Central memory CD8-positive, alpha-beta T cell (primary cell): ENCODE data around the gene HS6ST3.

Experiments
- ATAC-seq: fragments of 150-1000 bp; cut with Tn5 transposase; replicated peaks from 2 replicates; pipeline ENCODE4 v1.10.0; 2022; ENCODE audit warnings: mild to moderate bottlenecking, moderate FRiP score, moderate number of reproducible peaks; ENCODE audit not compliant: poor library complexity, severe bottlenecking; ENCODE audit errors: extremely low read depth
- DNase-seq, 2 donors: peaks; one replicate each; pipeline ENCODE4 v3.0.0; 2021; ENCODE audit warnings: low spot score in 2 of 2
- H3K27ac Mint-ChIP-seq: one replicate; pipeline ENCODE4 v1.8.0; 2022; ENCODE audit warnings: low read depth, mild to moderate bottlenecking, moderate library complexity, mixed read lengths
- H3K27me3 Mint-ChIP-seq: one replicate; pipeline ENCODE4 v1.8.0; 2022; ENCODE audit warnings: mixed read lengths
- H3K36me3 Mint-ChIP-seq: one replicate; pipeline ENCODE4 v1.8.0; 2022; ENCODE audit warnings: mild to moderate bottlenecking, moderate library complexity, mixed read lengths; ENCODE audit not compliant: insufficient read depth
- H3K4me1 Mint-ChIP-seq: one replicate; pipeline ENCODE4 v1.8.0; 2022; ENCODE audit warnings: mixed read lengths
- H3K4me3 Mint-ChIP-seq: one replicate; pipeline ENCODE4 v1.8.0; 2022; ENCODE audit warnings: mild to moderate bottlenecking, moderate library complexity, mixed read lengths
- H3K9me3 Mint-ChIP-seq: one replicate; pipeline ENCODE4 v1.8.0; 2022; ENCODE audit warnings: mixed read lengths

HS6ST3 gene

GRCh38 chr13:96444676-96445075 is 354.8 kb downstream of the HS6ST3 start:
- H3K27me3 Mint-ChIP-seq = no peaks in the 10 kb centered on the region
- no peak overlapping the region for H3K27ac Mint-ChIP-seq
- peaks cover 2% of the 10 kb centered on the region for H3K36me3 Mint-ChIP-seq
- no peaks in the 10 kb centered on the region for H3K4me1 Mint-ChIP-seq
- H3K4me3 Mint-ChIP-seq = no peak overlapping the region
- no peak for DNase-seq
- no peak for ATAC-seq
- H3K9me3 Mint-ChIP-seq = peaks cover 12% of the 10 kb centered on the region

GRCh38 chr13:96449920-96450319 is 360.0 kb downstream of the HS6ST3 start:
- H3K4me3 Mint-ChIP-seq = no peak overlapping the region
- no peak for ATAC-seq
- no peaks in the 10 kb centered on the region for H3K9me3 Mint-ChIP-seq
- no peak for DNase-seq
- H3K4me1 Mint-ChIP-seq = no peaks in the 10 kb centered on the region
- H3K27ac Mint-ChIP-seq = no peak overlapping the region
- H3K36me3 Mint-ChIP-seq = peaks cover 2% of the 10 kb centered on the region
- H3K27me3 Mint-ChIP-seq = no peaks in the 10 kb centered on the region

GRCh38 chr13:96450326-96451020 is 360.6 kb downstream of the HS6ST3 start:
- Mint-ChIP-seq H3K27ac (no peak overlapping the region), H3K4me1 (no peaks in the 10 kb centered on the region), H3K4me3 (no peak overlapping the region), H3K27me3 (no peaks in the 10 kb centered on the region), H3K9me3 (no peaks in the 10 kb centered on the region), H3K36me3 (peaks cover 2% of the 10 kb centered on the region)
- no peak for DNase-seq
- no peak for ATAC-seq

- H3K4me3 Mint-ChIP-seq = no peak overlapping the region
- H3K27ac Mint-ChIP-seq = no peak overlapping the region
- no peaks in the 10 kb centered on the region for H3K9me3 Mint-ChIP-seq
- no peaks in the 10 kb centered on the region for H3K4me1 Mint-ChIP-seq
- DNase-seq (no peak), ATAC-seq (no peak)
- H3K27me3 Mint-ChIP-seq = no peaks in the 10 kb centered on the region
- H3K36me3 Mint-ChIP-seq = no peaks in the 10 kb centered on the region
These were observed 364.6 kb downstream of the HS6ST3 start for GRCh38 chr13:96454466-96454865.

- H3K27ac Mint-ChIP-seq = no peak overlapping the region
- DNase-seq = no peak
- H3K4me3 Mint-ChIP-seq = no peak overlapping the region
- H3K36me3 Mint-ChIP-seq = no peaks in the 10 kb centered on the region
- H3K4me1 Mint-ChIP-seq = no peaks in the 10 kb centered on the region
- ATAC-seq = no peak
- peaks cover 5% of the 10 kb centered on the region for H3K9me3 Mint-ChIP-seq
- H3K27me3 Mint-ChIP-seq = no peaks in the 10 kb centered on the region
These were observed 370.7 kb downstream of the HS6ST3 start for GRCh38 chr13:96460609-96461008.

- Mint-ChIP-seq H3K36me3 (no peaks in the 10 kb centered on the region), H3K9me3 (no peaks in the 10 kb centered on the region), H3K27me3 (no peaks in the 10 kb centered on the region), H3K27ac (no peak overlapping the region), H3K4me3 (no peak overlapping the region), H3K4me1 (no peaks in the 10 kb centered on the region)
- ATAC-seq (no peak), DNase-seq (no peak)
These were observed 383.7 kb downstream of the HS6ST3 start for GRCh38 chr13:96473526-96474180.

GRCh38 chr13:96474181-96474557 is 384.3 kb downstream of the HS6ST3 start:
- ATAC-seq (no peak), DNase-seq (no peak)
- Mint-ChIP-seq H3K9me3 (no peaks in the 10 kb centered on the region), H3K27ac (no peak overlapping the region), H3K4me3 (no peak overlapping the region), H3K27me3 (no peaks in the 10 kb centered on the region), H3K4me1 (no peaks in the 10 kb centered on the region), H3K36me3 (no peaks in the 10 kb centered on the region)

GRCh38 chr13:96475103-96475502 is 385.2 kb downstream of the HS6ST3 start:
- Mint-ChIP-seq H3K27ac (no peak overlapping the region), H3K9me3 (no peaks in the 10 kb centered on the region), H3K4me1 (no peaks in the 10 kb centered on the region), H3K27me3 (no peaks in the 10 kb centered on the region), H3K36me3 (no peaks in the 10 kb centered on the region), H3K4me3 (no peak overlapping the region)
- DNase-seq = no peak
- ATAC-seq = no peak

GRCh38 chr13:96481482-96481881 is 391.6 kb downstream of the HS6ST3 start:
- Mint-ChIP-seq H3K36me3 (no peaks in the 10 kb centered on the region), H3K27me3 (no peaks in the 10 kb centered on the region), H3K27ac (no peak overlapping the region), H3K4me1 (no peaks in the 10 kb centered on the region), H3K9me3 (peaks cover 5% of the 10 kb centered on the region), H3K4me3 (no peak overlapping the region)
- DNase-seq (no peak), ATAC-seq (no peak)

GRCh38 chr13:96490496-96490989 is 400.6 kb downstream of the HS6ST3 start:
- peaks cover 13% of the 10 kb centered on the region for H3K9me3 Mint-ChIP-seq
- H3K4me1 Mint-ChIP-seq = no peaks in the 10 kb centered on the region
- no peak overlapping the region for H3K27ac Mint-ChIP-seq
- ATAC-seq = no peak
- no peak for DNase-seq
- no peaks in the 10 kb centered on the region for H3K27me3 Mint-ChIP-seq
- H3K36me3 Mint-ChIP-seq = no peaks in the 10 kb centered on the region
- no peak overlapping the region for H3K4me3 Mint-ChIP-seq

GRCh38 chr13:96491103-96491502 is 401.2 kb downstream of the HS6ST3 start:
- H3K27ac Mint-ChIP-seq = no peak overlapping the region
- H3K4me1 Mint-ChIP-seq = no peaks in the 10 kb centered on the region
- DNase-seq = no peak
- no peaks in the 10 kb centered on the region for H3K36me3 Mint-ChIP-seq
- no peak for ATAC-seq
- no peaks in the 10 kb centered on the region for H3K27me3 Mint-ChIP-seq
- no peak overlapping the region for H3K4me3 Mint-ChIP-seq
- H3K9me3 Mint-ChIP-seq = peaks cover 13% of the 10 kb centered on the region

GRCh38 chr13:96492766-96493165 is 402.9 kb downstream of the HS6ST3 start:
- no peak overlapping the region for H3K27ac Mint-ChIP-seq
- H3K27me3 Mint-ChIP-seq = no peaks in the 10 kb centered on the region
- DNase-seq = no peak
- no peak for ATAC-seq
- peaks cover 27% of the 10 kb centered on the region for H3K9me3 Mint-ChIP-seq
- H3K36me3 Mint-ChIP-seq = no peaks in the 10 kb centered on the region
- no peak overlapping the region for H3K4me3 Mint-ChIP-seq
- no peaks in the 10 kb centered on the region for H3K4me1 Mint-ChIP-seq

GRCh38 chr13:96499656-96500055 is 409.7 kb downstream of the HS6ST3 start:
- no peak overlapping the region for H3K27ac Mint-ChIP-seq
- no peaks in the 10 kb centered on the region for H3K27me3 Mint-ChIP-seq
- H3K9me3 Mint-ChIP-seq = peaks cover 32% of the 10 kb centered on the region
- H3K36me3 Mint-ChIP-seq = no peaks in the 10 kb centered on the region
- no peak overlapping the region for H3K4me3 Mint-ChIP-seq
- ATAC-seq (no peak), DNase-seq (no peak)
- H3K4me1 Mint-ChIP-seq = no peaks in the 10 kb centered on the region
